T-helper 2 cell (primary cell): ENCODE data around the gene VIPR2.
"Not testable (repeated sequence)": the region's sequence is repeated elsewhere in the genome, so short reads cannot be mapped to it uniquely, and the experiment has no call there.

Experiments used
- DNase-seq, 5 experiments: peaks; one replicate each; pipeline versions ENCODE4 v3.0.0 to v3.0.0-alpha.2; 2012 to 2022

Gene VIPR2

GRCh38 chr7:159088016-159088865 is 56.4 kb downstream of the VIPR2 start:
- DNase-seq = no peak

GRCh38 chr7:159086301-159086925 is 58.3 kb downstream of the VIPR2 start:
- no peak for DNase-seq

GRCh38 chr7:159084069-159084801 is 60.4 kb downstream of the VIPR2 start:
- DNase-seq = no peak

- DNase-seq = no peak
Observed at GRCh38 chr7:159083698-159084068, 61.0 kb downstream of the VIPR2 start.

- DNase-seq = no peak
Observed at GRCh38 chr7:159083001-159083697, 61.5 kb downstream of the VIPR2 start.

- DNase-seq = not testable (repeated sequence)
Observed at GRCh38 chr7:159082075-159082474, 62.6 kb downstream of the VIPR2 start.

GRCh38 chr7:159078911-159079270 is 65.8 kb downstream of the VIPR2 start:
- no peak for DNase-seq

- DNase-seq = no peak
Observed at GRCh38 chr7:159078193-159078910, 66.3 kb downstream of the VIPR2 start.

- DNase-seq = no peak
Observed at GRCh38 chr7:159076333-159076732, 68.3 kb downstream of the VIPR2 start.

- DNase-seq = no peak
Observed at GRCh38 chr7:159075563-159076238, 69.0 kb downstream of the VIPR2 start.

- DNase-seq = no peak
Observed at GRCh38 chr7:159071260-159071659, 73.4 kb downstream of the VIPR2 start.

GRCh38 chr7:159070431-159071148 is 74.1 kb downstream of the VIPR2 start:
- DNase-seq = peak in 2 of 5 experiments; percentile 4 to 51

GRCh38 chr7:159068893-159069448 is 75.7 kb downstream of the VIPR2 start:
- DNase-seq = no peak

GRCh38 chr7:159068488-159068811 is 76.2 kb downstream of the VIPR2 start:
- peak in 1 of 5 experiments; percentile 7 for DNase-seq

- DNase-seq = no peak
Observed at GRCh38 chr7:159067576-159068487, 76.8 kb downstream of the VIPR2 start.

- DNase-seq = no peak
Observed at GRCh38 chr7:159066816-159067575, 77.7 kb downstream of the VIPR2 start.

GRCh38 chr7:159065852-159066480 is 78.7 kb downstream of the VIPR2 start:
- DNase-seq = no peak

- DNase-seq = no peak
Observed at GRCh38 chr7:159064816-159065510, 79.7 kb downstream of the VIPR2 start.
